ENCODE measurements around the gene ARHGAP18.

Gene ARHGAP18

DNA sequence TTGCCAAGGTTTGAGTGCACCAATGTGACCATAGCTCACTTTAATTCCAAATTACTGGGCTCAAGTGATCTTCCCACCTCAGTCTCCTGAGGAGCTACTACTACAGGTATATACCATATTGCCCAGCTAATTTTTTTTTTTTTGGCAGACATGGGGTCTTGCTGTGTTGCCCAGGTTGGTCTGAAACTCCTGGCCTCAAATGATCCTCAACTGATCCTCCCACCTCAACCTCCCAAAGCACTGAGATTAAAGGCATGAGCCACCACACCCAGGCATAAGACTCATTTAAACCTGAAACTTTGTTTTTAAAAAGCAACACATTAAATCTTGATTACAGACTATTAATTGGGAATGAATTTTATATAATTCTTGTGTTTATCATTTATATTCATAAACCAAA, 67.7 kb downstream of the ARHGAP18 start:
- Histone ChIP-seq H3K4me2 (ENCODE audit: low read depth, low read length, poor library complexity, severe bottlenecking) (no peak overlapping the region), H2AFZ (ENCODE audit: low read length) (no peak overlapping the region), H3K9me3 (ENCODE audit: insufficient read depth, low read depth, low read length) (no peaks in the 10 kb centered on the region), H3K9me2 (replicated peaks; ENCODE audit: low read depth, low read length) (no peaks in the 10 kb centered on the region), H3K4me3 (ENCODE audit: low read length, poor library complexity, severe bottlenecking) (no peak overlapping the region), H3K36me3 (ENCODE audit: insufficient read depth, low read length) (peaks cover 7% of the 10 kb centered on the region; the same call in 1 of the 2 replicates), H3K27me3 (ENCODE audit: insufficient read depth, low read length, poor library complexity, severe bottlenecking) (no peaks in the 10 kb centered on the region), H3F3A (ENCODE audit: low read depth) (no peaks in the 10 kb centered on the region), H3K79me2 (ENCODE audit: insufficient read depth, low read length) (no peaks in the 10 kb centered on the region), H3K4me1 (ENCODE audit: insufficient read depth, low read length, poor library complexity, severe bottlenecking) (peaks cover 21% of the 10 kb centered on the region), H3K9ac (ENCODE audit: low read depth, low read length, poor library complexity, severe bottlenecking) (no peak overlapping the region), H4K20me1 (ENCODE audit: insufficient read depth, low read length, poor library complexity, severe bottlenecking) (no peaks in the 10 kb centered on the region)
- TF ChIP-seq, protein P1, sequence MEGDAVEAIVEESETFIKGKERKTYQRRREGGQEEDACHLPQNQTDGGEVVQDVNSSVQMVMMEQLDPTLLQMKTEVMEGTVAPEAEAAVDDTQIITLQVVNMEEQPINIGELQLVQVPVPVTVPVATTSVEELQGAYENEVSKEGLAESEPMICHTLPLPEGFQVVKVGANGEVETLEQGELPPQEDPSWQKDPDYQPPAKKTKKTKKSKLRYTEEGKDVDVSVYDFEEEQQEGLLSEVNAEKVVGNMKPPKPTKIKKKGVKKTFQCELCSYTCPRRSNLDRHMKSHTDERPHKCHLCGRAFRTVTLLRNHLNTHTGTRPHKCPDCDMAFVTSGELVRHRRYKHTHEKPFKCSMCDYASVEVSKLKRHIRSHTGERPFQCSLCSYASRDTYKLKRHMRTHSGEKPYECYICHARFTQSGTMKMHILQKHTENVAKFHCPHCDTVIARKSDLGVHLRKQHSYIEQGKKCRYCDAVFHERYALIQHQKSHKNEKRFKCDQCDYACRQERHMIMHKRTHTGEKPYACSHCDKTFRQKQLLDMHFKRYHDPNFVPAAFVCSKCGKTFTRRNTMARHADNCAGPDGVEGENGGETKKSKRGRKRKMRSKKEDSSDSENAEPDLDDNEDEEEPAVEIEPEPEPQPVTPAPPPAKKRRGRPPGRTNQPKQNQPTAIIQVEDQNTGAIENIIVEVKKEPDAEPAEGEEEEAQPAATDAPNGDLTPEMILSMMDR (conservative IDR thresholded peaks at IDR 0.05; ENCODE audit: low read length) = no peak

DNA sequence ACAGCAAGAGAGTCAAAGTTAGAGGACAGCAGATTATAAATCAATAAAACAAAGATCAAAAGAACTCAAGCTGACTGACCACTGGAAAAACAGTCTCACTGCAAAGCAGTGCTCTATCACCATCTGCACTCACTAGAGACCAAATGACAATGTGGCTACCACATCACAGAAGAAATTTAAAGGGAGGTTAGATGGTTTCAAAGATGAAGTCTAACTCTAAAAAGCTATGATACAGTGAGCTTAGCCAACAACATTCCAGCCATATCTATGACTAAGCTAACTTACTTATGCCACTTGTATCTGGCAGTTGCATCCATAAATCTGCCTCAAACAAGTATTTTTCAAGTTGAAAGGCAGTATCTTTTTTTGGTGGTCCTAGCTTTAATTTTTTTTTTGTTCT, 68.6 kb downstream of the ARHGAP18 start:
- H3K4me3 ChIP-seq (ENCODE audit: low read length, poor library complexity, severe bottlenecking) = no peak overlapping the region
- no peak overlapping the region for H3K9ac ChIP-seq (ENCODE audit: low read depth, low read length, poor library complexity, severe bottlenecking)
- H3K79me2 ChIP-seq (ENCODE audit: insufficient read depth, low read length) = no peaks in the 10 kb centered on the region
- no peaks in the 10 kb centered on the region for H3F3A ChIP-seq (ENCODE audit: low read depth)
- no peak for TF ChIP-seq EZH2phosphoT487 (IDR thresholded peaks at IDR 0.05; ENCODE audit: borderline replicate concordance)
- TF ChIP-seq, protein P1 (conservative IDR thresholded peaks at IDR 0.05; ENCODE audit: low read length) = no peak
- peaks cover 21% of the 10 kb centered on the region for H3K4me1 ChIP-seq (ENCODE audit: insufficient read depth, low read length, poor library complexity, severe bottlenecking)
- no peaks in the 10 kb centered on the region for H3K9me3 ChIP-seq (ENCODE audit: insufficient read depth, low read depth, low read length)
- H4K20me1 ChIP-seq (ENCODE audit: insufficient read depth, low read length, poor library complexity, severe bottlenecking) = no peaks in the 10 kb centered on the region
- H2AFZ ChIP-seq (ENCODE audit: low read length) = no peak overlapping the region
- H3K9me2 ChIP-seq (replicated peaks; ENCODE audit: low read depth, low read length) = no peaks in the 10 kb centered on the region
- H3K27me3 ChIP-seq (ENCODE audit: insufficient read depth, low read length, poor library complexity, severe bottlenecking) = no peaks in the 10 kb centered on the region
- H3K36me3 ChIP-seq (ENCODE audit: insufficient read depth, low read length) = peaks cover 7% of the 10 kb centered on the region; the same call in 1 of the 2 replicates
- H3K4me2 ChIP-seq (ENCODE audit: low read depth, low read length, poor library complexity, severe bottlenecking) = no peak overlapping the region

DNA sequence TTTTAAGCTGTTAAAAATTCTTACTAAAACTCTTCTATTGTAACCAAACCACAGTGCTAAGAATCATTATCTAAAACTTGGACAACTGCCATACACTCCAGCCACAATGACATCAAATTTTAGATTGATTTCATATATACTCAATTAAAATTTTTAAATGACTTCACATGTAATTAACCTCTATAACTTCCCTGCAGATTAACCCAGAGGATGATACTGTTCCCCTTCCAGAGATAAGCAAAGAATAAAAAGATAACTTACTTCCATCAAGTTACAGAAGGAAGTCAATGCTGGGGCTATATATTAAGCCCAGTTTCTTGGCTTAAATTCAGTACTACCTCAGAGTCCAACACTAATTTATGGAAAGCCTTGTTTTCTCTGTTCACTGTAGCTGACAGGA, 71.3 kb downstream of the ARHGAP18 start:
- no peak for TF ChIP-seq EZH2phosphoT487 (IDR thresholded peaks at IDR 0.05; ENCODE audit: borderline replicate concordance)
- TF ChIP-seq, protein P1 (conservative IDR thresholded peaks at IDR 0.05; ENCODE audit: low read length) = no peak
- no peak overlapping the region for H3K4me3 ChIP-seq (ENCODE audit: low read length, poor library complexity, severe bottlenecking)
- H3F3A ChIP-seq (ENCODE audit: low read depth) = no peaks in the 10 kb centered on the region
- H3K9me2 ChIP-seq (replicated peaks; ENCODE audit: low read depth, low read length) = no peaks in the 10 kb centered on the region
- H3K9me3 ChIP-seq (ENCODE audit: insufficient read depth, low read depth, low read length) = no peaks in the 10 kb centered on the region
- no peaks in the 10 kb centered on the region for H3K27me3 ChIP-seq (ENCODE audit: insufficient read depth, low read length, poor library complexity, severe bottlenecking)
- H3K79me2 ChIP-seq (ENCODE audit: insufficient read depth, low read length) = no peaks in the 10 kb centered on the region
- H2AFZ ChIP-seq (ENCODE audit: low read length) = no peak overlapping the region
- H3K4me2 ChIP-seq (ENCODE audit: low read depth, low read length, poor library complexity, severe bottlenecking) = no peak overlapping the region
- peaks cover 7% of the 10 kb centered on the region for H3K36me3 ChIP-seq (ENCODE audit: insufficient read depth, low read length)
- H3K4me1 ChIP-seq (ENCODE audit: insufficient read depth, low read length, poor library complexity, severe bottlenecking) = peaks cover 10% of the 10 kb centered on the region
- no peaks in the 10 kb centered on the region for H4K20me1 ChIP-seq (ENCODE audit: insufficient read depth, low read length, poor library complexity, severe bottlenecking)
- H3K9ac ChIP-seq (ENCODE audit: low read depth, low read length, poor library complexity, severe bottlenecking) = no peak overlapping the region
